ENCODE measurements around the gene NKAIN4.
A peak's percentile ranks its signal among the peaks of the same experiment; 100 is the strongest.

Gene NKAIN4

DNA sequence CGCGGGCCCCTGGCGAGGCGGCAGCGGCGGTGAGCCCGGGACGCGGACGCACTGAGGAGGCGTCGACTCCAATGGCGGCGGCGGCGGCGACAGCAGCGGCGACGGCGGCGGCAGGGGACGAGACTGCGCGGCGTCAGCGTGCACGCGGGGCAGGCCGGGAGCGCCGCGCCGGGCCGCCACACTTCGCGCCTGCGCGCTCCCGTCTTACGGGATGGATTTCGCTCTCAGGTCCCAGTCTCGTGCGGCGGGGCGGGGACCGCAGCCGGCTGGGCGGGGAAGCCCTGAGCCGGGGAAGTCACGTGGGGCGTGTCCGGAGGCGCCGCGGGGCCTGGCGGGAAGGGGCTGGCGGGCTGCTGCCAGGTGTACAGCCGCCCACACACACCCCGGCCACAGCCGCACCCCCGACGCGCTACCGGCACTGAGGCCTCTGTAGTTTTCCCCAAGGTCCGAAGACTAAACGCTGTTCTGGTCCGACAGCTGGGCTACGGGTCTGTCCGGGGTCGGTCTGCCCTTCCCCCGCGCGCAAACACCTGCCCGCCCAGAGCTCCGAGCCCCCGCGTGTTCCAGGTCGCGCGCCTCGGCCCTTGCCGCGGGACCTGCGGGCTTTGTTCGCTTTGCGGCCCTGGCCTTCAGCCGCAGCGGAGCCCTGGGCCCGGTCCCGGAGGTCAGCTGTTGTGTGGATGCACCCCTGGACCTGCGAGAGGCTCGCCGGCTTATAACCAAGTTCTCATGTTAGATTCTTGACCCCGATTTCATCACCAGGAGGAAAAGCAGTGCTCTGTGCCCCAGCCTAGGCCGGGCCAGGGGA, 38.0 kb downstream of the NKAIN4 start, which contains the start of gene YTHDF1:
Gene YTHDF1 (minus strand): TSS at position 91 of the 808 bp plus-strand sequence. CDS start 239 bp downstream, outside the sequence.
- Histone ChIP-seq H3K27me3 (ENCODE audit: control insufficient read depth, insufficient read depth, low read length) (peaks cover 10% of the 10 kb centered on the region), H3K4me1 (ENCODE audit: control insufficient read depth, insufficient read depth, low read length) (peaks cover 18% of the 10 kb centered on the region), H3K4me3 (ENCODE audit: low read length) (peak within 1 kb of the TSS; percentile 66), H3K9ac (ENCODE audit: low read length) (peak within 1 kb of the TSS; percentile 84), H3K9me3 (ENCODE audit: control insufficient read depth, low read length) (no peaks in the 10 kb centered on the region), H3K36me3 (ENCODE audit: control insufficient read depth, insufficient read depth, low read length) (no peaks in the 10 kb centered on the region)

DNA sequence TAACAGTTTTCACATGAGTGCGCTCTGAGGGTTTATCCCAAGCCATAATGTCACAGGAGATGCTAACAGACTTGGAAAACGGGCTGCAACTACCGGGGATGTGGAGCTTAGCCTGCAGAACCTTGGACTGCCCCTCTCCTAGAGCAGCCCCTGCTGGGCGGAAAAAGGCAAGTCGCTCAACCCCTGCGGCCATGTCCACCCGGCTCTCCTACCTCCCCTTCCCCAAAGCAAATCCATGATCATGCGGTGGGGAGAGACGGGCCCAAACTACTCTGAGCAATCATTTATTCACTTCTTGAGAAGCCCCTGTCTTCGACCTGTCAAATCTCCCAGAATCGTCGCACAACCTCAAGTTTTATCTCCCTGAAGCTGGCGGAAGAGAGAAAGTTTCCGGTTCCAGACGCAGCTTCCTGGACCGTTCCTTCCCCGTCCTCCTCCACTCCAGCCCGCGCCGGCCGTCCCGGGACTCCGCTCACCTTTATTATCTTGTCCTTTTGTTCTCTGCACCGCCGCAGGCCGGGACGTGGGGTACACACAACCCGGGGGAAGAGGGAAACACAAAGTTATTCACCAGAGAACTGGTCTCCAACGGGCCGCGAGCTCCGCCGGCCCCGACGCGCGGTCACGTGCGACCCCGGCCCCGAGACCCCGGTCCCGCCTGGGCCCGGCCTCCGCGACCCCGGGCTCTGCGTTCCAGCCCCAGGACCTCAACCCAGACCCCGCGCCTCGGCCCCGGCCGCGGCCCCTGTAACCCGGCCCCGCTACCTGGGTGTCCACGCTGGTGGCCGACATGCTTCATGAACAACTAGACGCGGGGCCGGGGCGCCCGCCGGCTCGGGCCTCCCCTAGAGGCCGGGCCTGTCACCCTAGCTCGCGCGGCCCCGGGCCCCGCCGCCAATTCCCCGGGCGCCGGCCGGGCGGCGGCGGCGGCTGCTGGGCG, 38.9 kb downstream of the NKAIN4 start:
- Histone ChIP-seq H3K27me3 (ENCODE audit: control insufficient read depth, insufficient read depth, low read length) (peaks cover 7% of the 10 kb centered on the region), H3K4me3 (ENCODE audit: low read length) (peak overlapping the region; percentile 66), H3K9me3 (ENCODE audit: control insufficient read depth, low read length) (no peaks in the 10 kb centered on the region), H3K4me1 (ENCODE audit: control insufficient read depth, insufficient read depth, low read length) (peaks cover 18% of the 10 kb centered on the region), H3K36me3 (ENCODE audit: control insufficient read depth, insufficient read depth, low read length) (no peaks in the 10 kb centered on the region), H3K9ac (ENCODE audit: low read length) (peak overlapping the region; percentile 84)

DNA sequence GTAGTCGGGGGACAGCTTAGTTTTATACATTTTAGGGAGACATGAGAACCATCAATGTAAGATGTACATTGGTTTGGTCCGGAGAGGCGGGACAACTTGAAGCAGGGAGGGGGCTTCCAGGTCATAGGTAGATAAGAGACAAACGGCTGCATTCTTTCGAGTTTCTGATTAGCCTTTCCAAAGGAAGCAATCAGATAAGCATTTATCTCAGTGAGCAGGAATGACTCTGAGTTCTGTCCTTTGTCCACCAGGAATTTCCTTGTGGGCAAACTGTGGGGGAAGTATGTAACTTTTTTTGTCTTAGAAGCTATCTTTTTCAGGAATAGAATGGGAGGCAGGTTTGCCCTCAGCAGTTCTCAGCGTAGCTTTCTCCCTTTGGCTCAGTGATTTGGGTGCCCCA, 39.7 kb downstream of the NKAIN4 start:
- Histone ChIP-seq H3K36me3 (ENCODE audit: control insufficient read depth, insufficient read depth, low read length) (no peaks in the 10 kb centered on the region), H3K4me3 (ENCODE audit: low read length) (peak overlapping the region; percentile 66), H3K9ac (ENCODE audit: low read length) (peak overlapping the region; percentile 84), H3K27me3 (ENCODE audit: control insufficient read depth, insufficient read depth, low read length) (peaks cover 2% of the 10 kb centered on the region), H3K4me1 (ENCODE audit: control insufficient read depth, insufficient read depth, low read length) (peaks cover 18% of the 10 kb centered on the region), H3K9me3 (ENCODE audit: control insufficient read depth, low read length) (no peaks in the 10 kb centered on the region)

DNA sequence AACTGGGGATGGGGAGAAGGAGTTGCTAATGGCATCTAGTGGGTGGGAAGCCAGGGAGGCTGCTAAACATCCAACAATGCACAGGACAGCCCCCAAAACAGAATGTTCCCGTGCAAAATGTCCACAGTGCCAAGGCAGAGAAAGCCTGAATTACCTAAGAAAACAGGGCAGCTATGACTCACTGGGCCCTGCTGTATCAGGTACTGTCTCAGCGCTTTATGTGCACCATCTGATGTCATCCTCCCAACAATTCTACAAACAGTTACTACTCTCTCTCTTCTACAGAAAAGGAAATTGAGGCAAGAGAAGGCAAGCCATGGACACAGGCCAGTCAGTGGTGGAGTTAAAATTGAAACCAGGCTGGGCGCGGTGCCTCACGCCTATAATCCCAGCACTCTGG, 41.5 kb downstream of the NKAIN4 start:
- H3K9ac ChIP-seq (ENCODE audit: low read length) = no peak overlapping the region
- no peaks in the 10 kb centered on the region for H3K9me3 ChIP-seq (ENCODE audit: control insufficient read depth, low read length)
- no peaks in the 10 kb centered on the region for H3K27me3 ChIP-seq (ENCODE audit: control insufficient read depth, insufficient read depth, low read length)
- peaks cover 18% of the 10 kb centered on the region for H3K4me1 ChIP-seq (ENCODE audit: control insufficient read depth, insufficient read depth, low read length)
- no peaks in the 10 kb centered on the region for H3K36me3 ChIP-seq (ENCODE audit: control insufficient read depth, insufficient read depth, low read length)
- H3K4me3 ChIP-seq (ENCODE audit: low read length) = no peak overlapping the region

DNA sequence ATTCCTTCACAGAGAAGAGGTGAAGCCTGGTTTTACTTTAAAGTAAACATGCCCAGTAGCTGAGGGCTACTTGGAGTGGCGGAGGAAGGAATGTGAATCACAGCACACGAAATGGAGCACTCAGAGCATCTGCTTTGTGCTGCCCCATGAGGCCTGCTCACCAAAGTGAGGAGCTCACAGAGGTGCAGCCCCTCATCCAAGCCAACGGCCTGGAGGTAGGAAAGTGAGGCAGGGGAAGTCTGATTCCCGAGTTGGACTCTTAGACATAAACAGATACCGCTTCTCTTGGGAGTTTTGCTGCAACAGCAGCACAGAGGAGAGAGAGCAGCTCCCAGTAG, 41.9 kb downstream of the NKAIN4 start:
- Histone ChIP-seq H3K9ac (ENCODE audit: low read length) (no peak overlapping the region), H3K36me3 (ENCODE audit: control insufficient read depth, insufficient read depth, low read length) (no peaks in the 10 kb centered on the region), H3K27me3 (ENCODE audit: control insufficient read depth, insufficient read depth, low read length) (no peaks in the 10 kb centered on the region), H3K4me3 (ENCODE audit: low read length) (no peak overlapping the region), H3K4me1 (ENCODE audit: control insufficient read depth, insufficient read depth, low read length) (peaks cover 18% of the 10 kb centered on the region), H3K9me3 (ENCODE audit: control insufficient read depth, low read length) (no peaks in the 10 kb centered on the region)

DNA sequence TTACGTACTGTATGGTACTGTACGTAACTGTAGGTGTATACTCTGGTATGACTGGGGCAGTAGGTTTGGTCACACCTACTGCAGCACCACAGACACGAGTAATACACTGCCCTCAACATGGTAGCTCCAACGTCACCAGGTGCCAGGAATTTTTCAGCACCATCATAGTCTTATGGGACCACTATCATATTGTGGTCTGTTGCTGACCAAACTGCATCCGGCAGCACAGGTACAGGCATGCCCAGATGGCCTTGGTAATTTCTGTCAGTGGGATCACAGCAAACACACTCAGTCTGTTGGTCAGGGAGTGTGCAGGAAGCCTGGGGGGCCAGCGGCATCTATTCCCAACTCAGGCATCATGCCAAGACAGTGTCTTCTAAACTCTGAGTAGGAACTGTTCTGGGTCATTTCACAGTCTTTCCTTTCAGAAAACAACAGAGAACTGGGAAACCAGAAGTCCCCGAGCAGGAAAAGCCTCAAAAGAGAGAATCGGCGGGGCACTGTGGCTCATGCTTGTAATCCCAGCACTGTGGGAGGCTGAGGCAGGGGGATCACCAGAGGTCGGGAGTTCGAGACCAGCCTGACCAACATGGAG, 44.2 kb downstream of the NKAIN4 start:
- Histone ChIP-seq H3K9me3 (ENCODE audit: control insufficient read depth, low read length) (no peaks in the 10 kb centered on the region), H3K4me1 (ENCODE audit: control insufficient read depth, insufficient read depth, low read length) (peaks cover 12% of the 10 kb centered on the region), H3K9ac (ENCODE audit: low read length) (no peak overlapping the region), H3K27me3 (ENCODE audit: control insufficient read depth, insufficient read depth, low read length) (no peaks in the 10 kb centered on the region), H3K36me3 (ENCODE audit: control insufficient read depth, insufficient read depth, low read length) (peaks cover under 1% of the 10 kb centered on the region), H3K4me3 (ENCODE audit: low read length) (no peak overlapping the region)

DNA sequence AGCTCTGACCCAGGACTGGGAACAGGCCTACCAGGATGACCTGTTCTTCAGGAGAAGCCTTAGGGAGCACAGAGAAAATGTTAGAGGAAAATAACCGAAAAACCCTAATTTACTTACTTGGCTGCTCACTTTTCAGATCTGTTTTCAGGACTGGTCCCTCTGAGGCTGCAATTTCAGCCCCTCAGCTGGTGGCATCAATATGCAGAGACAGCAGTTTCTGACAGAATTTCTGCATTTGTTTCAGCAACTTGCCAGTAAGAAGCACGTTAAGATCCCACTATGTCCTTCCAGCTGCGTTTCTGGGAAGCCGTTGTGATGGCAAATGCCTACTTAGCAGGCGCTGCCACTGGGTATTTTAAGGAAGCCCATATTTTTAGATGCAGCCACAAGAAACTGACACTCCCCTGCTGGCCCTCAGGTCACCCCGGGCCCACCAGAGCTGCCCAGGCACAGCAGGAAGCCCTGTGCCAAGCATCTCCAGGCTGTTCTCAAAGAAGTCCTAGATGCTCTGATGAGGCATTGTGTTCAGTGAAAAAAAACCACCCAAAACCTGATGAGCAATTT, 45.8 kb downstream of the NKAIN4 start:
- H3K4me3 ChIP-seq (ENCODE audit: low read length) = no peak overlapping the region
- H3K4me1 ChIP-seq (ENCODE audit: control insufficient read depth, insufficient read depth, low read length) = no peaks in the 10 kb centered on the region
- no peak overlapping the region for H3K9ac ChIP-seq (ENCODE audit: low read length)
- no peaks in the 10 kb centered on the region for H3K27me3 ChIP-seq (ENCODE audit: control insufficient read depth, insufficient read depth, low read length)
- no peaks in the 10 kb centered on the region for H3K9me3 ChIP-seq (ENCODE audit: control insufficient read depth, low read length)
- H3K36me3 ChIP-seq (ENCODE audit: control insufficient read depth, insufficient read depth, low read length) = peaks cover 12% of the 10 kb centered on the region

DNA sequence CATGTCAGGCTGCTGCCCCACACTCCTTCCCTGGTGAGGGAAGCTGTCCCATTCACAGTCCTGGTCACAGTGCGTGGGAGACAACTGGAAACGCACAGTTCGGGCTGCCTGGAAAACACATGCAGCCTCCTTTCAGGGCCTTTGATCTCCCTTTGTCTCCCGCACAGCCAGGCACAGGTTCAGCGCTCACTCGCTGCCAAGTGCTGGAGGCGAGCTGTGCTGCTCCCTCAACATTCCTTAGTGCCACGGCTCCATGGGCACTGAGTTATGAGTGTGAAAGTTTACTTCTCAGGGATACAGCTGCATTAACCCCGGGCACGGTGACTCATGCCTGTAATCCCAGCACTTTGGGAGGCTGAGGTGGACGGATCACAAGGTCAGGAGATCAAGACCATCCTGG, 47.4 kb downstream of the NKAIN4 start:
- no peaks in the 10 kb centered on the region for H3K4me1 ChIP-seq (ENCODE audit: control insufficient read depth, insufficient read depth, low read length)
- no peaks in the 10 kb centered on the region for H3K9me3 ChIP-seq (ENCODE audit: control insufficient read depth, low read length)
- peaks cover 13% of the 10 kb centered on the region for H3K36me3 ChIP-seq (ENCODE audit: control insufficient read depth, insufficient read depth, low read length)
- no peak overlapping the region for H3K4me3 ChIP-seq (ENCODE audit: low read length)
- no peak overlapping the region for H3K9ac ChIP-seq (ENCODE audit: low read length)
- H3K27me3 ChIP-seq (ENCODE audit: control insufficient read depth, insufficient read depth, low read length) = no peaks in the 10 kb centered on the region

DNA sequence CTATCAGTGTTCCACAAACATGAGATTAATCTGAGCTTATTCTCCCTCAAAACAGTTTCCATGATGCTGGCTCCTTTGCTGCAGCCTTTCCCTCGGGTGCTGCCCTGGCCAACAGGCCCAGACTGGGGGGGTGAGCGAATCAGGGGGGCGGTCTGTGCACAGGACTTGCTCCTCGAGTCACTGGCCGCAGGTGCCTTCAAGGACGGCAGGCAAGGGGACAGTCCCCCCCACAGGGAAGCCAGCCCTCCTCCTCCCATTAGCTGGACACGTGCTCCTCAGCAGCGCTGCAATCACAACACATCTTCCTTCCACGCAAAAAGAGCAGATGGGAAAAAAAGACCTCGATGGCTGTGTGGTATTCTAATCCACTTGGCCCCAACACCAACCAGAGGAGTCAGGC, 48.4 kb downstream of the NKAIN4 start:
- H3K4me1 ChIP-seq (ENCODE audit: control insufficient read depth, insufficient read depth, low read length) = no peaks in the 10 kb centered on the region
- H3K36me3 ChIP-seq (ENCODE audit: control insufficient read depth, insufficient read depth, low read length) = peaks cover 13% of the 10 kb centered on the region
- H3K9me3 ChIP-seq (ENCODE audit: control insufficient read depth, low read length) = no peaks in the 10 kb centered on the region
- H3K27me3 ChIP-seq (ENCODE audit: control insufficient read depth, insufficient read depth, low read length) = no peaks in the 10 kb centered on the region
- H3K9ac ChIP-seq (ENCODE audit: low read length) = no peak overlapping the region
- H3K4me3 ChIP-seq (ENCODE audit: low read length) = no peak overlapping the region

DNA sequence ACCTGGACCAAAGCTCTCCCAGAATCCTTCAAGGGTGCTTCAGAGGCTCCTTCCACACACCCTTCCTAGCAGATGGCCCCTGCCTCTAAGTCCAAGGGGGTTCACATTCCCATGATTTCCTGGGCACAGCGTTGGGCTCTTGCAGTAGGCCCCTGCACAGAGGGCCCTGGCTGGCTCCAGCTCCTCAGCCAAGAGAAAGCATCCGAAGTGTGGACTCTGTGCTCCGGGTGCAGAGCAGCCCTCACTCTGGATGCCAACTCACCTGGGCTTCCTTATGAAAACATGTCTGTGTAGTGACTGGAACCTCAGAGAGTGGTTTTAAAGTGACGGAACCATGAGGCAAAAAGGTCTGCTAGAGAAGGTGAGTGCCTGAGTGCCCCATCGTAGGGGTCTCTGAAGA, 49.9 kb downstream of the NKAIN4 start:
- Histone ChIP-seq H3K4me3 (ENCODE audit: low read length) (no peak overlapping the region), H3K4me1 (ENCODE audit: control insufficient read depth, insufficient read depth, low read length) (no peaks in the 10 kb centered on the region), H3K36me3 (ENCODE audit: control insufficient read depth, insufficient read depth, low read length) (peaks cover 13% of the 10 kb centered on the region), H3K9ac (ENCODE audit: low read length) (no peak overlapping the region), H3K27me3 (ENCODE audit: control insufficient read depth, insufficient read depth, low read length) (no peaks in the 10 kb centered on the region), H3K9me3 (ENCODE audit: control insufficient read depth, low read length) (no peaks in the 10 kb centered on the region)

DNA sequence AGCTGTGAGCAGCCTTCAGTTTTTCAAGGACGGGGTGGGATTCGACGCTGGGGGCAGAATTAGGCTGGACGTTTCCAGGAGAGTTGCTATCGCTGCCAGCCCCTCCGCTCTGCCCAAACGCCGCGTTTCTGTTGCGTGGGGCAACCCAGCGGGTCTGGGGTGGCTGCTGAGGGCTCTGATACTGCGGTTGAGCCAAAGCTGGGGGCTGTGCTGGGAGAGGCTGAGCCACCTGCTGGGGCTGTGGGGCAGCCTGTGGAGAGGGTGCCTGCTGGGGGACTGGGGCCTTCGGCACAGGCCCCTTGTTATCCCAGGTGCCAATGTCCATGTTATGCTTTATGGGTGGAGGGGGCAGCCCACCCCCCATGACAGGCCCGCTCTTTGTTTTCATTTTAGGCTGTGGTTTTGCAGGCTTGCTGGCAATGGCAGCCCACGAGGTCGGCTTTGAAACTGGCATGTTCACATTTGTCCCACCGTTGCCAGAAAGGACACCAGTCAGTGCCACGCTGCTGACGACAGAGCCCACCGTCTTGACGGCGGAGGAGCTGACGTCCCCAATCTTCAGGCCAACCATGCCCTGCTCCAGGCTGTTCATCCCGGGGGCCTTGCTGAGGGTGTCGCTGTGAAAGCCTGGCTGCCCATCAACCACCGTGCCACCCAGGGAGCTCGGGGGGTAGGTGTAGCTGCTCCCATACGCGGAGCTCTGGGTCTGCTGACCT, 51.3 kb downstream of the NKAIN4 start:
- peaks cover 13% of the 10 kb centered on the region for H3K36me3 ChIP-seq (ENCODE audit: control insufficient read depth, insufficient read depth, low read length)
- no peak overlapping the region for H3K9ac ChIP-seq (ENCODE audit: low read length)
- H3K9me3 ChIP-seq (ENCODE audit: control insufficient read depth, low read length) = no peaks in the 10 kb centered on the region
- no peak overlapping the region for H3K4me3 ChIP-seq (ENCODE audit: low read length)
- H3K4me1 ChIP-seq (ENCODE audit: control insufficient read depth, insufficient read depth, low read length) = no peaks in the 10 kb centered on the region
- H3K27me3 ChIP-seq (ENCODE audit: control insufficient read depth, insufficient read depth, low read length) = no peaks in the 10 kb centered on the region

Measured in mucosa of stomach (tissue), 1 donor.